OCI-LY1 (cell line): ENCODE measurements around the gene SLC27A4.

Source experiments
- EZH2 ChIP-seq: fragments of 200-600 bp; sonication (generic), shearing (Covaris generic); IDR thresholded peaks from 2 replicates; pipeline ENCODE4 v1.8.0; 2017; ENCODE audit warnings: borderline replicate concordance, mixed run types, mild to moderate bottlenecking, antibody characterized with exemption, low read length, moderate library complexity, mixed read lengths
- TF ChIP-seq, protein P1 (sequence below): fragments of 200-600 bp; sonication (generic), shearing (Covaris generic); IDR thresholded peaks from 2 replicates; pipeline ENCODE4 v1.5.1; 2017; ENCODE audit warnings: mild to moderate bottlenecking, antibody characterized with exemption, low read length, moderate library complexity, mixed read lengths

GRCh38 chr9:128358090-128358489, 17.8 kb downstream of the SLC27A4 start:
- TF ChIP-seq EZH2: no peak
- TF ChIP-seq, protein P1, sequence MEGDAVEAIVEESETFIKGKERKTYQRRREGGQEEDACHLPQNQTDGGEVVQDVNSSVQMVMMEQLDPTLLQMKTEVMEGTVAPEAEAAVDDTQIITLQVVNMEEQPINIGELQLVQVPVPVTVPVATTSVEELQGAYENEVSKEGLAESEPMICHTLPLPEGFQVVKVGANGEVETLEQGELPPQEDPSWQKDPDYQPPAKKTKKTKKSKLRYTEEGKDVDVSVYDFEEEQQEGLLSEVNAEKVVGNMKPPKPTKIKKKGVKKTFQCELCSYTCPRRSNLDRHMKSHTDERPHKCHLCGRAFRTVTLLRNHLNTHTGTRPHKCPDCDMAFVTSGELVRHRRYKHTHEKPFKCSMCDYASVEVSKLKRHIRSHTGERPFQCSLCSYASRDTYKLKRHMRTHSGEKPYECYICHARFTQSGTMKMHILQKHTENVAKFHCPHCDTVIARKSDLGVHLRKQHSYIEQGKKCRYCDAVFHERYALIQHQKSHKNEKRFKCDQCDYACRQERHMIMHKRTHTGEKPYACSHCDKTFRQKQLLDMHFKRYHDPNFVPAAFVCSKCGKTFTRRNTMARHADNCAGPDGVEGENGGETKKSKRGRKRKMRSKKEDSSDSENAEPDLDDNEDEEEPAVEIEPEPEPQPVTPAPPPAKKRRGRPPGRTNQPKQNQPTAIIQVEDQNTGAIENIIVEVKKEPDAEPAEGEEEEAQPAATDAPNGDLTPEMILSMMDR: no peak
